ENCODE measurements around the gene ST8SIA4.
A peak's percentile ranks its signal among the peaks of the same experiment; 100 is the strongest.

The ST8SIA4 gene

GRCh38 chr5:100828071-100828897, 74.8 kb downstream of the ST8SIA4 start:
- no peak for TF ChIP-seq PPARA (CRISPR knock-in tag; IDR thresholded peaks at IDR 0.05; ENCODE audit: borderline replicate concordance)
- no peak for TF ChIP-seq CSRNP3 (CRISPR knock-in tag; IDR thresholded peaks at IDR 0.05)
- TF ChIP-seq POU6F1 (CRISPR knock-in tag; IDR thresholded peaks at IDR 0.05; ENCODE audit: borderline replicate concordance, low read depth): no peak
- TF ChIP-seq, protein P1, sequence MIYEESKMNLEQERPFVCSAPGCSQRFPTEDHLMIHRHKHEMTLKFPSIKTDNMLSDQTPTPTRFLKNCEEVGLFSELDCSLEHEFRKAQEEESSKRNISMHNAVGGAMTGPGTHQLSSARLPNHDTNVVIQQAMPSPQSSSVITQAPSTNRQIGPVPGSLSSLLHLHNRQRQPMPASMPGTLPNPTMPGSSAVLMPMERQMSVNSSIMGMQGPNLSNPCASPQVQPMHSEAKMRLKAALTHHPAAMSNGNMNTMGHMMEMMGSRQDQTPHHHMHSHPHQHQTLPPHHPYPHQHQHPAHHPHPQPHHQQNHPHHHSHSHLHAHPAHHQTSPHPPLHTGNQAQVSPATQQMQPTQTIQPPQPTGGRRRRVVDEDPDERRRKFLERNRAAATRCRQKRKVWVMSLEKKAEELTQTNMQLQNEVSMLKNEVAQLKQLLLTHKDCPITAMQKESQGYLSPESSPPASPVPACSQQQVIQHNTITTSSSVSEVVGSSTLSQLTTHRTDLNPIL (CRISPR knock-in tag; IDR thresholded peaks at IDR 0.05; ENCODE audit: low read depth): no peak
- TF ChIP-seq ARNTL (CRISPR knock-in tag; IDR thresholded peaks at IDR 0.05; ENCODE audit: borderline replicate concordance, low read depth): no peak
- TF ChIP-seq ZNF70 (CRISPR knock-in tag; IDR thresholded peaks at IDR 0.05): no peak
- TF ChIP-seq, protein P2, sequence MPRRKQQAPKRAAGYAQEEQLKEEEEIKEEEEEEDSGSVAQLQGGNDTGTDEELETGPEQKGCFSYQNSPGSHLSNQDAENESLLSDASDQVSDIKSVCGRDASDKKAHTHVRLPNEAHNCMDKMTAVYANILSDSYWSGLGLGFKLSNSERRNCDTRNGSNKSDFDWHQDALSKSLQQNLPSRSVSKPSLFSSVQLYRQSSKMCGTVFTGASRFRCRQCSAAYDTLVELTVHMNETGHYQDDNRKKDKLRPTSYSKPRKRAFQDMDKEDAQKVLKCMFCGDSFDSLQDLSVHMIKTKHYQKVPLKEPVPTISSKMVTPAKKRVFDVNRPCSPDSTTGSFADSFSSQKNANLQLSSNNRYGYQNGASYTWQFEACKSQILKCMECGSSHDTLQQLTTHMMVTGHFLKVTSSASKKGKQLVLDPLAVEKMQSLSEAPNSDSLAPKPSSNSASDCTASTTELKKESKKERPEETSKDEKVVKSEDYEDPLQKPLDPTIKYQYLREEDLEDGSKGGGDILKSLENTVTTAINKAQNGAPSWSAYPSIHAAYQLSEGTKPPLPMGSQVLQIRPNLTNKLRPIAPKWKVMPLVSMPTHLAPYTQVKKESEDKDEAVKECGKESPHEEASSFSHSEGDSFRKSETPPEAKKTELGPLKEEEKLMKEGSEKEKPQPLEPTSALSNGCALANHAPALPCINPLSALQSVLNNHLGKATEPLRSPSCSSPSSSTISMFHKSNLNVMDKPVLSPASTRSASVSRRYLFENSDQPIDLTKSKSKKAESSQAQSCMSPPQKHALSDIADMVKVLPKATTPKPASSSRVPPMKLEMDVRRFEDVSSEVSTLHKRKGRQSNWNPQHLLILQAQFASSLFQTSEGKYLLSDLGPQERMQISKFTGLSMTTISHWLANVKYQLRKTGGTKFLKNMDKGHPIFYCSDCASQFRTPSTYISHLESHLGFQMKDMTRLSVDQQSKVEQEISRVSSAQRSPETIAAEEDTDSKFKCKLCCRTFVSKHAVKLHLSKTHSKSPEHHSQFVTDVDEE (CRISPR knock-in tag; IDR thresholded peaks at IDR 0.05): no peak
- no peak for TF ChIP-seq OSR1 (CRISPR knock-in tag; IDR thresholded peaks at IDR 0.05)
- no peak for TF ChIP-seq ZFP3 (CRISPR knock-in tag; IDR thresholded peaks at IDR 0.05)
- no peak for TF ChIP-seq SNAI2 (CRISPR knock-in tag; IDR thresholded peaks at IDR 0.05)
- no peak for TF ChIP-seq ZNF8 (CRISPR knock-in tag; IDR thresholded peaks at IDR 0.05)
- no peak; the same call in 2 of the 3 replicates for ATAC-seq

DNA sequence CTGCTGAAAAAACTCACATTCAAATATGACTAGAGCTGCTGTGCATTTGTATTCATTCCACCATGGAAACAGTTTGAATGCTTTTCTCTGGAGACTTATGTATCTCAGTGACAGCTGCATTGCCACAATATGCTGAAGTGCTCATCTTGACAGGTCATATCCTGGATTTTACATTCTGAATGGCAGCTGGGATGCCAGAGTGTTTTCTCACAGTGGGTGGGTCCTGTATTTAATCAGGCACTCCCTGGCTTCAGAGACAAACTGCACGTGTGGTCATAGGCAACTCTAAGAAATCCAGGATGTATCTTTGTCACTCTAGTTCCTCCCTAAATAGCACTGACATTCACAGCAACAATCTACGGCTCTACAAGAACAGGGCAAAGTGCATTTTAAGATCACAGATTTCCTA, 75.6 kb downstream of the ST8SIA4 start:
- peak; percentile 57 for ATAC-seq

More for the DNA sequence above, 75.6 kb downstream of the ST8SIA4 start:
- TF ChIP-seq POU6F1 (CRISPR knock-in tag; IDR thresholded peaks at IDR 0.05; ENCODE audit: borderline replicate concordance, low read depth) (no peak), PPARA (CRISPR knock-in tag; IDR thresholded peaks at IDR 0.05; ENCODE audit: borderline replicate concordance) (no peak), ZC3H10 (CRISPR knock-in tag; IDR thresholded peaks at IDR 0.05) (no peak), ZFP30 (CRISPR knock-in tag; IDR thresholded peaks at IDR 0.05) (no peak), CSRNP3 (CRISPR knock-in tag; IDR thresholded peaks at IDR 0.05) (no peak), BACH2 (CRISPR knock-in tag; IDR thresholded peaks at IDR 0.05; ENCODE audit: borderline replicate concordance) (no peak), ARNTL (CRISPR knock-in tag; IDR thresholded peaks at IDR 0.05; ENCODE audit: borderline replicate concordance, low read depth) (no peak), ZNF8 (CRISPR knock-in tag; IDR thresholded peaks at IDR 0.05) (no peak), GLIS3 (CRISPR knock-in tag; IDR thresholded peaks at IDR 0.05) (no peak), ESRRG (CRISPR knock-in tag; IDR thresholded peaks at IDR 0.05) (no peak), OSR1 (CRISPR knock-in tag; IDR thresholded peaks at IDR 0.05) (no peak), RARB (CRISPR knock-in tag; IDR thresholded peaks at IDR 0.05) (no peak), ISL1 (CRISPR knock-in tag; IDR thresholded peaks at IDR 0.05) (no peak), TCF4 (CRISPR knock-in tag; IDR thresholded peaks at IDR 0.05; ENCODE audit: borderline replicate concordance) (no peak), CSDC2 (CRISPR knock-in tag; IDR thresholded peaks at IDR 0.05) (no peak)
- TF ChIP-seq, protein P3, sequence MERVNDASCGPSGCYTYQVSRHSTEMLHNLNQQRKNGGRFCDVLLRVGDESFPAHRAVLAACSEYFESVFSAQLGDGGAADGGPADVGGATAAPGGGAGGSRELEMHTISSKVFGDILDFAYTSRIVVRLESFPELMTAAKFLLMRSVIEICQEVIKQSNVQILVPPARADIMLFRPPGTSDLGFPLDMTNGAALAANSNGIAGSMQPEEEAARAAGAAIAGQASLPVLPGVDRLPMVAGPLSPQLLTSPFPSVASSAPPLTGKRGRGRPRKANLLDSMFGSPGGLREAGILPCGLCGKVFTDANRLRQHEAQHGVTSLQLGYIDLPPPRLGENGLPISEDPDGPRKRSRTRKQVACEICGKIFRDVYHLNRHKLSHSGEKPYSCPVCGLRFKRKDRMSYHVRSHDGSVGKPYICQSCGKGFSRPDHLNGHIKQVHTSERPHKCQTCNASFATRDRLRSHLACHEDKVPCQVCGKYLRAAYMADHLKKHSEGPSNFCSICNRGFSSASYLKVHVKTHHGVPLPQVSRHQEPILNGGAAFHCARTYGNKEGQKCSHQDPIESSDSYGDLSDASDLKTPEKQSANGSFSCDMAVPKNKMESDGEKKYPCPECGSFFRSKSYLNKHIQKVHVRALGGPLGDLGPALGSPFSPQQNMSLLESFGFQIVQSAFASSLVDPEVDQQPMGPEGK (CRISPR knock-in tag; IDR thresholded peaks at IDR 0.05; ENCODE audit: borderline replicate concordance): no peak
- TF ChIP-seq, protein P1 (CRISPR knock-in tag; IDR thresholded peaks at IDR 0.05; ENCODE audit: low read depth): no peak

Data from SK-N-SH treated with all-trans-retinoic acid at 6 μM for 48 hours (cell line).